HEK293 (cell line): ENCODE results near the gene FUT3.

Source experiments
- ATF2 ChIP-seq: fragments of 450-650 bp; formaldehyde crosslinking; IDR thresholded peaks from 2 replicates; pipeline ENCODE4 v1.5.1; 2016; ENCODE audit warnings: missing biosample characterization, missing genetic modification characterization, low read depth
- BCL11B ChIP-seq: fragments of 450-650 bp; formaldehyde crosslinking; IDR thresholded peaks from 2 replicates; pipeline ENCODE4 v1.5.1; 2016; ENCODE audit warnings: low read depth, missing biosample characterization, missing genetic modification characterization
- FEZF1 ChIP-seq: fragments of 450-650 bp; formaldehyde crosslinking; IDR thresholded peaks from 2 replicates; pipeline ENCODE4 v1.5.1; 2016; ENCODE audit warnings: missing biosample characterization, missing genetic modification characterization
- GLIS1 ChIP-seq: fragments of 450-650 bp; formaldehyde crosslinking; IDR thresholded peaks from 2 replicates; pipeline ENCODE4 v1.5.1; 2016; ENCODE audit warnings: missing biosample characterization, missing genetic modification characterization
- GLIS2 ChIP-seq: fragments of 450-650 bp; formaldehyde crosslinking; IDR thresholded peaks from 2 replicates; pipeline ENCODE4 v1.5.1; 2016; ENCODE audit warnings: missing biosample characterization, missing genetic modification characterization
- IKZF3 ChIP-seq: fragments of 450-650 bp; IDR thresholded peaks from 2 replicates; pipeline ENCODE4 v1.5.0; 2018; ENCODE audit warnings: missing biosample characterization, mild to moderate bottlenecking, missing genetic modification characterization, moderate library complexity
- ZEB2 ChIP-seq: fragments of 450-650 bp; formaldehyde crosslinking; IDR thresholded peaks from 2 replicates; pipeline ENCODE4 v1.5.1; 2016; ENCODE audit warnings: missing biosample characterization, missing genetic modification characterization
- ZNF223 ChIP-seq: fragments of 450-650 bp; formaldehyde crosslinking; IDR thresholded peaks from 2 replicates; pipeline ENCODE4 v1.5.1; 2016; ENCODE audit warnings: missing biosample characterization, missing genetic modification characterization
- ZNF239 ChIP-seq: fragments of 450-650 bp; formaldehyde crosslinking; IDR thresholded peaks from 2 replicates; pipeline ENCODE4 v1.5.1; 2016; ENCODE audit warnings: missing biosample characterization, missing genetic modification characterization
- ZNF26 ChIP-seq: fragments of 450-650 bp; formaldehyde crosslinking; IDR thresholded peaks from 2 replicates; pipeline ENCODE4 v1.5.1; 2016; ENCODE audit warnings: missing biosample characterization, missing genetic modification characterization
- ZNF292 ChIP-seq: fragments of 450-650 bp; formaldehyde crosslinking; IDR thresholded peaks from 2 replicates; pipeline ENCODE4 v1.5.1; 2016; ENCODE audit warnings: low read depth, missing biosample characterization, missing genetic modification characterization, borderline replicate concordance
- ZNF302 ChIP-seq: fragments of 450-650 bp; formaldehyde crosslinking; IDR thresholded peaks from 2 replicates; pipeline ENCODE4 v1.5.1; 2016; ENCODE audit warnings: missing biosample characterization, missing genetic modification characterization, low read depth
- ZNF311 ChIP-seq: fragments of 450-650 bp; formaldehyde crosslinking; IDR thresholded peaks from 2 replicates; pipeline ENCODE4 v1.5.1; 2017; ENCODE audit warnings: missing biosample characterization, missing genetic modification characterization, borderline replicate concordance
- ZNF366 ChIP-seq: fragments of 450-650 bp; formaldehyde crosslinking; conservative IDR thresholded peaks from 2 replicates; pipeline ENCODE4 v1.5.1; 2016; ENCODE audit warnings: missing biosample characterization, missing genetic modification characterization
- ZNF423 ChIP-seq: fragments of 450-650 bp; formaldehyde crosslinking; IDR thresholded peaks from 2 replicates; pipeline ENCODE4 v1.5.1; 2016; ENCODE audit warnings: missing biosample characterization, missing genetic modification characterization
- ZNF449 ChIP-seq: fragments of 450-650 bp; formaldehyde crosslinking; IDR thresholded peaks from 2 replicates; pipeline ENCODE4 v1.5.1; 2017; ENCODE audit warnings: missing biosample characterization, mild to moderate bottlenecking, missing genetic modification characterization, moderate library complexity
- ZNF501 ChIP-seq: fragments of 450-650 bp; formaldehyde crosslinking; IDR thresholded peaks from 2 replicates; pipeline ENCODE4 v1.5.1; 2016; ENCODE audit warnings: missing biosample characterization, missing genetic modification characterization
- ZNF510 ChIP-seq: fragments of 450-650 bp; formaldehyde crosslinking; IDR thresholded peaks from 2 replicates; pipeline ENCODE4 v1.5.1; 2018; ENCODE audit warnings: mild to moderate bottlenecking, missing genetic modification characterization, missing biosample characterization; ENCODE audit not compliant: insufficient replicate concordance
- ZNF518A ChIP-seq: fragments of 450-650 bp; formaldehyde crosslinking; conservative IDR thresholded peaks from 2 replicates; pipeline ENCODE4 v1.5.1; 2016; ENCODE audit warnings: low read depth, missing biosample characterization, missing genetic modification characterization
- ZNF529 ChIP-seq: fragments of 450-650 bp; formaldehyde crosslinking; IDR thresholded peaks from 2 replicates; pipeline ENCODE4 v1.5.1; 2017; ENCODE audit warnings: missing genetic modification characterization, missing biosample characterization; ENCODE audit not compliant: insufficient replicate concordance
- ZNF548 ChIP-seq: fragments of 450-650 bp; formaldehyde crosslinking; IDR thresholded peaks from 2 replicates; pipeline ENCODE4 v1.5.1; 2016; ENCODE audit warnings: missing biosample characterization, missing genetic modification characterization
- ZNF585B ChIP-seq: fragments of 450-650 bp; formaldehyde crosslinking; IDR thresholded peaks from 2 replicates; pipeline ENCODE4 v1.5.1; 2016; ENCODE audit warnings: missing biosample characterization, missing genetic modification characterization
- ZNF610 ChIP-seq: fragments of 450-650 bp; formaldehyde crosslinking; IDR thresholded peaks from 2 replicates; pipeline ENCODE4 v1.5.1; 2016; ENCODE audit warnings: missing biosample characterization, missing genetic modification characterization, borderline replicate concordance
- ZNF654 ChIP-seq: fragments of 450-650 bp; formaldehyde crosslinking; IDR thresholded peaks from 2 replicates; pipeline ENCODE4 v1.5.1; 2016; ENCODE audit warnings: low read depth, missing biosample characterization, missing genetic modification characterization
- ZNF660 ChIP-seq: fragments of 450-650 bp; IDR thresholded peaks from 2 replicates; pipeline ENCODE4 v1.5.1; 2018; ENCODE audit warnings: missing biosample characterization, mild to moderate bottlenecking, missing genetic modification characterization
- ZNF704 ChIP-seq: fragments of 450-650 bp; formaldehyde crosslinking; IDR thresholded peaks from 2 replicates; pipeline ENCODE4 v1.5.1; 2016; ENCODE audit warnings: missing biosample characterization, missing genetic modification characterization
- ZSCAN18 ChIP-seq: fragments of 450-650 bp; formaldehyde crosslinking; IDR thresholded peaks from 2 replicates; pipeline ENCODE4 v1.5.1; 2016; ENCODE audit warnings: missing biosample characterization, missing genetic modification characterization

The FUT3 gene

GRCh38 chr19:5803752-5804515 is 47.3 kb downstream of the FUT3 start (continued):
- no peak for TF ChIP-seq ZNF548 (tag by site-specific recombination)
- no peak for TF ChIP-seq BCL11B
- TF ChIP-seq ZSCAN18 (tag by site-specific recombination) = peak; percentile 51; the same call in 1 of the 2 replicates
- no peak for TF ChIP-seq FEZF1 (tag by site-specific recombination)
- no peak for TF ChIP-seq ZNF704 (tag by site-specific recombination)
- no peak for TF ChIP-seq ZNF518A (tag by site-specific recombination)
- no peak for TF ChIP-seq ZNF510 (tag by site-specific recombination)
- no peak for TF ChIP-seq ZNF529
- peak; percentile 96 for TF ChIP-seq GLIS2
- TF ChIP-seq ZNF660 (tag by site-specific recombination) = peak; percentile 98; the same call in 1 of the 2 replicates
- peak; percentile 84 for TF ChIP-seq IKZF3 (tag by site-specific recombination)
- peak; percentile 74; the same call in 1 of the 2 replicates for TF ChIP-seq ZNF501 (tag by site-specific recombination)
- TF ChIP-seq ZNF585B (tag by site-specific recombination) = no peak
- 0 out of 2 replicates have a peak, but pooled peaks have one; percentile 31 for TF ChIP-seq ZNF449 (tag by site-specific recombination)
- TF ChIP-seq ZEB2 (tag by site-specific recombination) = peak; percentile 96
- peak; percentile 63; the same call in 1 of the 2 replicates for TF ChIP-seq ZNF423
- no peak for TF ChIP-seq ZNF302 (tag by site-specific recombination)
- no peak for TF ChIP-seq ZNF239 (tag by site-specific recombination)
- TF ChIP-seq ZNF654 (tag by site-specific recombination) = peak; percentile 91
- peak; percentile 66 for TF ChIP-seq ATF2 (tag by site-specific recombination)
- peak; percentile 99 for TF ChIP-seq GLIS1
- peak; percentile 35 for TF ChIP-seq ZNF610 (tag by site-specific recombination)
- TF ChIP-seq ZNF292 (tag by site-specific recombination) = no peak
- TF ChIP-seq ZNF311 = no peak
- 0 out of 2 replicates have a peak, but pooled peaks have one; percentile 17 for TF ChIP-seq ZNF366 (tag by site-specific recombination)
- no peak for TF ChIP-seq ZNF26 (tag by site-specific recombination)
- no peak for TF ChIP-seq ZNF223 (tag by site-specific recombination)
